Suppressor macrophage treated with lipopolysaccharide for 4 hours (primary cell): ENCODE data around the gene LYSMD4.

Experiments
- DNase-seq: peaks from one replicate; pipeline ENCODE4 v3.0.0-alpha.2; 2020

LYSMD4 gene

GRCh38 chr15:99704444-99704838 lies 28.8 kb downstream of the LYSMD4 start:
- DNase-seq = peak; percentile 90

GRCh38 chr15:99703603-99704443 lies 29.4 kb downstream of the LYSMD4 start:
- DNase-seq = peak; percentile 93

DNA sequence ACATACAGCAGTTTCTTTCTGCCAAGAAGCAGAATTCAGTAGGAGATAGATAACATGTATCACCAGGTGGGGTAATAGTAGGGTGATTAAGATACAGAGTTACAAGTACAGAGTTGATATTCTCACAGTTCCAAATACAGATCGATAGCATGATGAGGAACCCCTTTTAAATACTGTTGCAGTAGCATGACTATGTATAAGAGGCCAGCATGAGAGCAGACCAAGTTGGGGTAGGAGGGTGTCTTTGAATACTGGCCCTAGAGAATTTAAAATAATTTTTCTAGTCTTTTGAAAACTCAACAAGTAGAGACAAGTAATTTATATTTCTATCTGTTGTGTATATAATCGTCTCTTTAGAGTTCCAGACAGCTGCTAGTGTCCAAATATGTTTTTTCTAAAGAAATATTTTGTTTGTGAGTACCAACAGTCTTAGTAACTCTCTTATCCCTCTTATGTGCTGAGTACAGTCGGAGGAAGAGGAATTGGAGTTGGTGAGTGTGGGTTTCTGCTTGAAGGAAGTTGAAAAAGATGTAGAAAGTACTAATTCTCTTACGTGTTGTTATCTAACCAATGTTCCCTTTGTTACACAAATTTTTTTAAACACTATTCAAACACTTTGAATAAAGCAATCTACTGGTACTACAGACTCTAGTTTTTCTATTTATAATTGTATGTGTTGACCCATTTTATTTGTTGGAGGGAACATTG lies 30.2 kb downstream of the LYSMD4 start:
- DNase-seq = peak; percentile 34

- DNase-seq = no peak
Observed at GRCh38 chr15:99696096-99696495, 37.1 kb downstream of the LYSMD4 start.

DNA sequence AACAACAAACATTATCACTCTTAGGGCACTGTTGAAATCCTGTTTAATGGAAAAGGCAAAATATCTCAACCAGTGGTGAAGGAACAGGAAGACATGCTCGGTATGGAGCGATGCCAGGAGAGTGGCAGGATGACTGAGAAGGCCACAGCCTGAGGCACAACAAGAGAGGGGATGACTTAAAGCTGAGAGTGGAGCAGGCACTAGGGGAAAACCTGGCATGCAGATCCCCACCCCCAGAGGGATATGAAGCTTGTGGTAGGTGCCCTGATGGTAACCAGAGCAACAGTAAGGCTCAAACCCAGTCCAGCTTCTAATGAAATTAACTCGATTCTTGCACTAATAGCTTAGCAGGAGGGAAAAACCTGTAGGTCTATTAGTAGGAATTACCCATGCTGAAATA lies 40.4 kb downstream of the LYSMD4 start:
- no peak for DNase-seq

GRCh38 chr15:99686290-99686689 lies 46.9 kb downstream of the LYSMD4 start:
- no peak for DNase-seq

- no peak for DNase-seq
Observed at GRCh38 chr15:99683000-99683670, 50.1 kb downstream of the LYSMD4 start.

DNA sequence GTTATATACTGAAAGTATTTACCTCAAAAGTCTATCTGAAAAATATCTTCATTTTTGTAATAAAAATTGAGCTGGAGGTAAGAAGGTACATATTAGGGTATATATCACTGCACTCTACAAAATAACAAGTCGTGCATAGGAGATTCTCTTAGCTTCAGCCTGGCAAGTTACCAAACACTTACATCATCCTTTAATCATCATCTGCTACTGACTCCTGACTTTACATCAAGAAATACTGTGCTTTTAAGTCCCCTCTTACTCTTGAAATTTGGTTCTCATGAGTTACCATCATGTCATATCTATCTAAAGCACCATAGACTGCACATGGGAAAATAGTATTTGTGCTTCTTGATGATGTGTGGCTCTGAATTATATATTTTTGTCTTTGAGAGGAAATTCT lies 50.8 kb downstream of the LYSMD4 start:
- DNase-seq = peak; percentile 52

GRCh38 chr15:99681990-99682389 lies 51.2 kb downstream of the LYSMD4 start:
- no peak for DNase-seq

- DNase-seq = no peak
Observed at GRCh38 chr15:99680276-99680675, 53.0 kb downstream of the LYSMD4 start.

DNA sequence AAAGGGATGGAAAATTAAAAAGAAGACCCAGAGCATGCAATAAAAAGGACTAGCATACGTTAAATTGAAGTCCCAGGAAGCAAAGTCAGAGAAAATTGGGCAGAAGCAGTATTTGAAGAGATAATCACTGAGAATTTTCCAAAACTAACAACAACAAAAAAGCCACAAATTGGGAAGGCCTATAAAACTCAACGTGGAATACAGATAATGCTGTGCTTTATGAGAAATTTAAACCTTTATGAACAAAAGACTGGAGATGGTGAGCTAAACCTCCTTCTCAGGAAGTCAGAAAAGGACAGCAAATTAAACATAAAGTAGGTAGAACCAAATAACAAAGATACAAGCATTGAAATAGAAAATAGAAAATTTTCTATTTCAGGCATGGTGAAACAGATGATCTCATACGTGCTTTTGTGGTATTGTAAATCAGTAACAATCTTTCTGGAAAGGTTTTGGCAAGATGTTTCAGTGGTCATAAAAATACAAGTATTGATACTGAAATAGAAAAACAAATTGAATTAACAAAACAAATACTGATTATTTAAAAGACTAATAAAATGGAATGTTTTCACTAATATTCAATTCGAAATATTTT lies 55.6 kb downstream of the LYSMD4 start:
- no peak for DNase-seq
